GM12878 (cell line): Measurements from ENCODE around the gene TEN1. TPM values are rescaled to one million over a fixed set of nuclear protein-coding genes. Genes with fewer than 3 reads are reported as not detected.

Experiments
- ATAC-seq: fragments of 200-7000 bp; cut with Tn5 transposase; 3 replicates; pipeline ENCODE4 v1.9.1; 2020; ENCODE audit warnings: mild to moderate bottlenecking, moderate library complexity
- BruUV-seq: library from RNA; stranded (reverse); fragments of 400-500 nt; replicated peaks from 2 replicates; lab custom pipeline; 2021; lab: Mats Ljungman, UMichigan
- CTCF ChIA-PET: fragments of 300-600 bp; sonication (Branson Sonifier 250); formaldehyde crosslinking; extraction: SDS; loops from one replicate; lab custom pipeline; 2021; ENCODE audit warnings: inconsistent platforms; lab: Yijun Ruan, JAX
- POLR2A ChIA-PET: fragments of 350-600 bp; formaldehyde crosslinking; extraction: SDS; loops from one replicate; lab custom pipeline; 2021; ENCODE audit warnings: inconsistent platforms; lab: Charles Lee
- RAD21 ChIA-PET: fragments of 300-600 bp; sonication (Branson Sonifier 250); formaldehyde crosslinking; loops from one replicate; lab custom pipeline; 2023; ENCODE audit warnings: antibody characterized with exemption; ENCODE audit not compliant: unreplicated experiment; lab: Charles Lee
- SMC1A ChIA-PET: fragments of 300-600 bp; sonication (Branson Sonifier 250); formaldehyde crosslinking; loops from one replicate; lab custom pipeline; 2023; ENCODE audit not compliant: unreplicated experiment, uncharacterized antibody; lab: Charles Lee
- DNase-seq: peaks from one replicate; pipeline ENCODE4 v3.0.0-alpha.2; 2011; ENCODE audit warnings: low read depth, low spot score
- FAIRE-seq: peaks from 3 replicates; lab custom pipeline; 2011; peaks lifted over from hg19 to GRCh38; lab: Jason Lieb, UNC
- H2AFZ ChIP-seq: 2 replicates; pipeline ENCODE4 v1.6.0; 2011; ENCODE audit warnings: low read depth, low read length, control low read depth; ENCODE audit not compliant: control insufficient read depth
- H3K27ac ChIP-seq: 2 replicates; pipeline ENCODE4 v1.5.1; 2011; ENCODE audit warnings: control low read depth; ENCODE audit not compliant: control insufficient read depth, insufficient read depth
- H3K27me3 ChIP-seq, 2 experiments: replicated peaks in 1 of 2; 2 replicates each; pipeline versions ENCODE4 v1.6.0 to v1.6.1; 2011; ENCODE audit warnings: low read length in 1 of 2; ENCODE audit not compliant: control insufficient read depth in 2 of 2, insufficient read depth in 2 of 2
- H3K36me3 ChIP-seq, 2 experiments: 2 replicates each; pipeline ENCODE4 v1.5.1; 2011; ENCODE audit warnings: low read length in 1 of 2; ENCODE audit not compliant: control insufficient read depth in 2 of 2, insufficient read depth in 2 of 2
- H3K4me1 ChIP-seq: 2 replicates; pipeline ENCODE4 v1.6.1; 2011; ENCODE audit warnings: mild to moderate bottlenecking, low read length, moderate library complexity, mixed read lengths; ENCODE audit not compliant: control insufficient read depth, insufficient read depth
- H3K4me2 ChIP-seq: 2 replicates; pipeline ENCODE4 v1.6.0; 2011; ENCODE audit warnings: control low read depth; ENCODE audit not compliant: control insufficient read depth, insufficient read depth
- H3K4me3 ChIP-seq: fragments of 200-600 bp; sonication (generic); 2 replicates; pipeline ENCODE4 v1.5.1; 2016
- H3K79me2 ChIP-seq: 2 replicates; pipeline ENCODE4 v1.6.0; 2011; ENCODE audit warnings: low read length; ENCODE audit not compliant: control insufficient read depth, insufficient read depth
- H3K9ac ChIP-seq: 2 replicates; pipeline ENCODE4 v1.8.0; 2011; ENCODE audit warnings: low read length, control low read depth, mixed read lengths; ENCODE audit not compliant: control insufficient read depth, insufficient read depth
- H3K9me3 ChIP-seq: replicated peaks from 3 replicates; pipeline ENCODE4 v1.5.1; 2011; ENCODE audit warnings: mild to moderate bottlenecking, low read length; ENCODE audit not compliant: control insufficient read depth, insufficient read depth
- H4K20me1 ChIP-seq: 2 replicates; pipeline ENCODE4 v1.6.0; 2011; ENCODE audit not compliant: control insufficient read depth, insufficient read depth
- BRCA1 ChIP-seq: IDR thresholded peaks from 2 replicates; pipeline ENCODE4 v1.6.1; 2011; ENCODE audit warnings: low read depth, low read length, improper control_type of control experiment
- EGR1 ChIP-seq, 2 experiments: IDR thresholded peaks; 1 replicate in 1 of 2; 2 replicates in 1 of 2; pipeline ENCODE4 v1.6.1; 2011 to 2012; ENCODE audit warnings: low read depth in 2 of 2, low read length in 2 of 2, borderline replicate concordance in 1 of 2, mild to moderate bottlenecking in 1 of 2, moderate library complexity in 1 of 2
- EP300 ChIP-seq, 2 experiments: fragments of 150-350 bp in 1 of 2; IDR thresholded peaks; 2 replicates each; pipeline ENCODE4 v1.6.1; 2011 to 2012; ENCODE audit warnings: low read depth in 2 of 2, low read length in 2 of 2, borderline replicate concordance in 1 of 2, improper control_type of control experiment in 1 of 2, inconsistent platforms in 1 of 2; ENCODE audit not compliant: control insufficient read depth in 1 of 2
- MYB ChIP-seq: fragments of 150-350 bp; IDR thresholded peaks from 2 replicates; pipeline ENCODE4 v1.6.1; 2014; ENCODE audit warnings: mild to moderate bottlenecking, low read depth, low read length, borderline replicate concordance
- MYC ChIP-seq: IDR thresholded peaks from 2 replicates; pipeline ENCODE4 v1.6.1; 2011; ENCODE audit warnings: mild to moderate bottlenecking, low read length, moderate library complexity, inconsistent platforms; ENCODE audit not compliant: insufficient read depth, insufficient replicate concordance, insufficient read length, severe bottlenecking
- SIN3A ChIP-seq: IDR thresholded peaks from 2 replicates; pipeline ENCODE4 v1.6.1; 2012; ENCODE audit warnings: low read depth, low read length, improper control_type of control experiment
- SREBF1 ChIP-seq: IDR thresholded peaks from 2 replicates; pipeline ENCODE4 v1.6.1; 2012; ENCODE audit warnings: mild to moderate bottlenecking, low read length
- WGBS: methylation state at CpG from one replicate; pipeline ENCODE4 v1.1.6; 2016; ENCODE audit warnings: low lambda C conversion rate; ENCODE audit not compliant: insufficient replicate concordance, insufficient coverage; ENCODE audit errors: missing lambda C conversion rate; 5-methylcytosine and 5-hydroxymethylcytosine counted together
- in situ Hi-C: fragments of 300-500 bp; cut with MboI; formaldehyde crosslinking; loops from 9 replicates; pipeline ENCODE4 v1.14.3; 2018; ENCODE audit warnings: mixed read lengths
- intact Hi-C: fragments of 100-400 bp; cut with micrococcal nuclease; formaldehyde crosslinking; loops from one replicate; pipeline ENCODE4 v1.14.2; 2022; ENCODE audit not compliant: unreplicated experiment
- polyA plus RNA-seq, 11 experiments: library from polyadenylated mRNA; depleted of rRNA in 4 of 11; unstranded in 6 of 11; stranded (reverse) in 5 of 11; fragments of >200 nt; fragmentation: Nextera tagmentation in 4 of 11; fragmentation: Illumina TruSeq in 1 of 11; extraction: Ambion mirVana in 4 of 11; extraction: Trizol in 1 of 11; gene quantifications; 1 replicate in 1 of 11; 2 replicates in 10 of 11; pipeline versions ENCODE4 v1.2.1 to v1.2.3, GENCODE V29; 2011 to 2016; ENCODE audit warnings: inconsistent platforms in 2 of 11, missing spikeins in 2 of 11, low read depth in 1 of 11
- total RNA-seq, 4 experiments: library from RNA; depleted of rRNA in 3 of 4; stranded (reverse); fragments of >200 nt in 3 of 4; fragmentation: Illumina TruSeq in 1 of 4; extraction: Trizol in 1 of 4; gene quantifications; 2 replicates each; pipeline versions ENCODE4 v1.2.1 to v1.2.3, GENCODE V29; 2013 to 2021
- TF ChIP-seq, protein P1 (sequence below): IDR thresholded peaks from 2 replicates; pipeline ENCODE4 v1.6.1; 2012; ENCODE audit warnings: low read depth, low read length, improper control_type of control experiment

Gene TEN1
- total and polyA plus RNA-seq, 10 of the 15 experiments (the other 5 are each of a cell fraction or from before 2014, with no cell fraction given): 1.1 to 33.1 (median 17.4) TPM

DNA sequence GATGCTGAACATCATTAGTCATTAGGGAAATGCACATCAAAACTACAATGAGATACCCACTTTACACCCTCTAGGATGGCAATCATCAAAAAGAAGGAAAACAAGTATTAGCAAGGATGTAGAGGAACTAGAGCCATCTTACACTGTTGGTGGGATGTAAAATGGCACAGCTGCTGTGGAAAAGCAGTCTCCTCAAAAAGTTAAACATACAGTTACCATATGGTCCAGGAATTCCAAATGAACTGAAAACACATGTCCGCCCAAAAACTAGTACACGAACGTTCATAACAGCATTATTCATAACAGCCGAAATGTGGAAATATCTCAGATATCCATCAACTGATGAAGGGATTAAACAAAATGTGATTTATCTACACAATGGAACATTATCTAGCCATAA, 45.2 kb upstream of the TEN1 start:
- no TSS peak for BruUV-seq
- H3K4me2 ChIP-seq: no peak overlapping the region
- no peaks in the 10 kb centered on the region for H4K20me1 ChIP-seq
- no peaks in the 10 kb centered on the region for H3K9me3 ChIP-seq
- ChIA-PET SMC1A (interaction anchor here (0.6 kb wide), 1 partner anchor 59 kb away, joined by 3 read pairs; no protein-coding TSS in a partner anchor), POLR2A (no interaction called here), CTCF (interaction anchor here (1.2 to 1.3 kb wide), 2 partner anchors 72 to 80 kb away, joined by 3 to 4 read pairs; no protein-coding TSS in a partner anchor), RAD21 (no interaction called here)
- no peaks in the 10 kb centered on the region for H3K36me3 ChIP-seq
- H2AFZ ChIP-seq: no peak overlapping the region
- WGBS: 72% methylated on average over 4 of the region's 4 CpGs
- FAIRE-seq (no peak), DNase-seq (no peak), ATAC-seq (no peak)
- intact Hi-C loops (no loop called here), in situ Hi-C loops (no loop called here)
- no peak overlapping the region for H3K27ac ChIP-seq
- no peak overlapping the region for H3K4me3 ChIP-seq
- H3K79me2 ChIP-seq: no peaks in the 10 kb centered on the region
- TF ChIP-seq BRCA1 (no peak), EGR1 (IDR thresholded peaks at IDR 0.05; ENCODE audit: borderline replicate concordance in 1 of 2, low read depth in 2 of 2, low read length in 2 of 2) (no peak), MYC (no peak), MYB (no peak), SREBF1 (no peak), EP300 (IDR thresholded peaks at IDR 0.05; ENCODE audit: borderline replicate concordance in 1 of 2, control insufficient read depth in 1 of 2, low read depth in 2 of 2, low read length in 2 of 2) (no peak), SIN3A (no peak)
- TF ChIP-seq, protein P1, sequence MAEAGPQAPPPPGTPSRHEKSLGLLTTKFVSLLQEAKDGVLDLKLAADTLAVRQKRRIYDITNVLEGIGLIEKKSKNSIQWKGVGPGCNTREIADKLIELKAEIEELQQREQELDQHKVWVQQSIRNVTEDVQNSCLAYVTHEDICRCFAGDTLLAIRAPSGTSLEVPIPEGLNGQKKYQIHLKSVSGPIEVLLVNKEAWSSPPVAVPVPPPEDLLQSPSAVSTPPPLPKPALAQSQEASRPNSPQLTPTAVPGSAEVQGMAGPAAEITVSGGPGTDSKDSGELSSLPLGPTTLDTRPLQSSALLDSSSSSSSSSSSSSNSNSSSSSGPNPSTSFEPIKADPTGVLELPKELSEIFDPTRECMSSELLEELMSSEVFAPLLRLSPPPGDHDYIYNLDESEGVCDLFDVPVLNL: no peak
- no peaks in the 10 kb centered on the region for H3K27me3 ChIP-seq
- H3K4me1 ChIP-seq: no peaks in the 10 kb centered on the region
- no peak overlapping the region for H3K9ac ChIP-seq
